Fibroblast of skin of right quadriceps (primary cell): ENCODE measurements around the gene CKLF.
"Not testable (repeated sequence)": the region's sequence is repeated elsewhere in the genome, so short reads cannot be mapped to it uniquely, and the experiment has no call there.

ENCODE experiments used
- DNase-seq: peaks from one replicate; pipeline ENCODE4 v3.0.0-alpha.2; 2013

The CKLF gene

GRCh38 chr16:66600477-66600876 is 48.1 kb downstream of the CKLF start:
- no peak for DNase-seq

GRCh38 chr16:66601471-66601870 is 49.1 kb downstream of the CKLF start:
- no peak for DNase-seq

GRCh38 chr16:66603537-66604375 is 51.4 kb downstream of the CKLF start:
- DNase-seq: peak; percentile 68

- peak; percentile 64 for DNase-seq
Measured at GRCh38 chr16:66604376-66605176, 52.2 kb downstream of the CKLF start, which contains the start of gene CMTM3. CMTM3 (plus strand) TSS chr16:66604704; CDS start chr16:66604806, 102 bp downstream.

GRCh38 chr16:66605177-66605978 is 53.0 kb downstream of the CKLF start:
- DNase-seq: peak; percentile 31

GRCh38 chr16:66605979-66606751 is 53.8 kb downstream of the CKLF start:
- DNase-seq: no peak

- DNase-seq: peak; percentile 88
Measured at GRCh38 chr16:66608241-66609138, 56.1 kb downstream of the CKLF start.

- no peak for DNase-seq
Measured at GRCh38 chr16:66609139-66609510, 56.7 kb downstream of the CKLF start.

- no peak for DNase-seq
Measured at GRCh38 chr16:66610111-66610820, 57.9 kb downstream of the CKLF start.

GRCh38 chr16:66611911-66612310 is 59.5 kb downstream of the CKLF start:
- not testable (repeated sequence) for DNase-seq

GRCh38 chr16:66612422-66612821 is 60.0 kb downstream of the CKLF start:
- no peak for DNase-seq

- DNase-seq: no peak
Measured at GRCh38 chr16:66614161-66614802, 61.9 kb downstream of the CKLF start.
